Parathyroid adenoma (tissue), 2 donors: ENCODE data around the gene LRRC32.

Experiments
- H2AFZ ChIP-seq: fragments of 300-600 bp; sonication (generic); one replicate; pipeline ENCODE4 v1.7.0; 2017; ENCODE audit warnings: antibody characterized with exemption, mild to moderate bottlenecking
- H3K27ac ChIP-seq: fragments of 300-600 bp; sonication (generic); one replicate; pipeline ENCODE4 v1.7.0; 2017
- H3K27me3 ChIP-seq: fragments of 300-600 bp; sonication (generic); one replicate; pipeline ENCODE4 v1.7.0; 2017; ENCODE audit warnings: low read length; ENCODE audit not compliant: control insufficient read depth, insufficient read depth
- H3K36me3 ChIP-seq: fragments of 300-600 bp; sonication (generic); one replicate; pipeline ENCODE4 v1.7.0; 2017; ENCODE audit warnings: low read length; ENCODE audit not compliant: control insufficient read depth, insufficient read depth
- H3K4me1 ChIP-seq: fragments of 300-600 bp; sonication (generic); one replicate; pipeline ENCODE4 v1.7.0; 2017; ENCODE audit warnings: control low read depth
- H3K4me2 ChIP-seq: fragments of 300-600 bp; sonication (generic); one replicate; pipeline ENCODE4 v1.7.0; 2017; ENCODE audit warnings: low read length
- H3K4me3 ChIP-seq: fragments of 300-600 bp; sonication (generic); one replicate; pipeline ENCODE4 v1.7.0; 2017; ENCODE audit warnings: low read depth, low read length
- H3K79me2 ChIP-seq: fragments of 300-600 bp; sonication (generic); one replicate; pipeline ENCODE4 v1.7.0; 2017; ENCODE audit warnings: control low read depth
- H3K9ac ChIP-seq: fragments of 300-600 bp; sonication (generic); one replicate; pipeline ENCODE4 v1.7.0; 2017; ENCODE audit warnings: mild to moderate bottlenecking
- H3K9me3 ChIP-seq: fragments of 300-600 bp; sonication (generic); one replicate; pipeline ENCODE4 v1.7.0; 2017; ENCODE audit warnings: low read length; ENCODE audit not compliant: control insufficient read depth
- CTCF ChIP-seq: fragments of 300-600 bp; sonication (generic); IDR thresholded peaks from one replicate; pipeline ENCODE4 v1.7.0; 2017; ENCODE audit warnings: antibody characterized with exemption, mild to moderate bottlenecking
- donor health status: primary hyperparathyroidism.

Gene LRRC32

DNA sequence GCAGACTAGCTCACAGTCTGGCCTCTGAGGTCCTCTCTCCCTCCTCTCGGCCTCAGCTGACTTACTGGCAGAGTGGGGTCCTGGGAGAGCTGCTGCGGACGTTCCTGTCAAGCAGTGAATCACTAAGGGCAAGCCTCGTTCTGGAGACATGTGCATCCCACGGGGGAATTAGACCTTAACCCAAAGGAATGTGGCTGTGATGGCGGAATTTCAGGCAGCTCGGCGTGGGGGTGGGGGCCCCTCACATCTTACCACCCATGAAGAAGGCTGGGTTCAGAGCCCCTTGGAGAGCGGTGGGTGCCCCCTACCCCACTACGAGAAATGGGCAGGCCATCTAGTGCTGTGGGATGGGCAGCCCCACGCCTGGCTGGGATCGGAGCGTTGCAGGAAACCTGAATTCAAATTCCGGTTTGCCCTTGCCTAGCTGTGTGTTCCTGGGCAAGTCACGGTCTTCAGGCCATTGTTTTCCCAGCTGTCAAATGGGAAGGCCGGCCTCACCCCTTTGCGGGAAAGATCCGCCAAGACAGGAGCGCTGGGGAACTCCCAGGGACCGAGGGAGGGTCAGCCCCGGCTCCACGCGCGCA, 554 bp downstream of the LRRC32 start:
- Histone ChIP-seq H3K27me3 (no peaks in the 10 kb centered on the region), H3K9ac (no peak overlapping the region), H3K4me1 (no peaks in the 10 kb centered on the region), H3K79me2 (no peaks in the 10 kb centered on the region), H3K4me3 (peak overlapping the region; percentile 12), H3K4me2 (no peak overlapping the region), H3K36me3 (no peaks in the 10 kb centered on the region), H3K27ac (peak overlapping the region; percentile 63), H2AFZ (no peak overlapping the region), H3K9me3 (no peaks in the 10 kb centered on the region)
- TF ChIP-seq CTCF, result no peak

DNA sequence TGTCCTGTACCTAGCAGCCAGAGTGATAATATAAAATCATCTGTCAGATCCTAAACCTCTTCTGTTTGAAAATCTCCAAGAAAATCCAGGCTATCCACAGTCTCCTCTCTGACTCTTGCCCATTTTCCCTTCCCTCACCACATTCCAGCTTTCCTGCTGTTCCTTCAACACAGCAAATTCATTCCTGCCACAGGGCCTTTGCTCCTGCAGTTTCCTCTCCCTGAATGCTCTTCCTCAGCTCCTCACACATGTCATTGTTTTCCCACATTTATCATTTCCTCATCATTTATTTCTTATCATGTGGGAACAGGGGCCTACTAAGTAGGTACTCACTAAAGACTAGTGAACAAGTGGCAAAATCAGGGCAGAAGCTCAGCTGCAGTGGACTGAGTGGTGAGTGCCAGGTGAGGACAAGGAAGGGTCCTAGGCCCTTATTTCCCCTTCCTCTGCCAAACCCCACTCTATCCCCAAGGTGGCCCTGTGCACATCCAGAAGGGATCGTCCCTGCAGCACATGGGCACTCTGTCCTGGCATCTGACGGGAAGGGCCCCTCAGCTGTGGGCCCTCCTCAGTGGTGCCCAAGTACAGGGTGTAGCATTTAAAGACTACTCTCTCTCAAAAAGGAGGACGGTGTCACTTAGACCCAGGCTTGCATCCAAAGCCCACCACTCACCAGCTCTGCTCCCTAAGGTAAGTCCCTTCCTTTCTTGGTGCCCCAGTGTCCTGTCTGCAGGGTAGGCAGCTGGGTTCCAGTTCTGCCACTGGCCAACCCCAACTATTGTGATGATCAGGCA, 2.0 kb downstream of the LRRC32 start:
- peak overlapping the region; percentile 20 for H3K4me3 ChIP-seq
- peak overlapping the region; percentile 29 for H3K27ac ChIP-seq
- no peaks in the 10 kb centered on the region for H3K4me1 ChIP-seq
- H3K4me2 ChIP-seq, result peak overlapping the region; percentile 1
- H3K36me3 ChIP-seq, result no peaks in the 10 kb centered on the region
- no peak overlapping the region for H3K9ac ChIP-seq
- H3K9me3 ChIP-seq, result no peaks in the 10 kb centered on the region
- no peaks in the 10 kb centered on the region for H3K27me3 ChIP-seq
- H2AFZ ChIP-seq, result no peak overlapping the region
- no peak for TF ChIP-seq CTCF
- H3K79me2 ChIP-seq, result no peaks in the 10 kb centered on the region

DNA sequence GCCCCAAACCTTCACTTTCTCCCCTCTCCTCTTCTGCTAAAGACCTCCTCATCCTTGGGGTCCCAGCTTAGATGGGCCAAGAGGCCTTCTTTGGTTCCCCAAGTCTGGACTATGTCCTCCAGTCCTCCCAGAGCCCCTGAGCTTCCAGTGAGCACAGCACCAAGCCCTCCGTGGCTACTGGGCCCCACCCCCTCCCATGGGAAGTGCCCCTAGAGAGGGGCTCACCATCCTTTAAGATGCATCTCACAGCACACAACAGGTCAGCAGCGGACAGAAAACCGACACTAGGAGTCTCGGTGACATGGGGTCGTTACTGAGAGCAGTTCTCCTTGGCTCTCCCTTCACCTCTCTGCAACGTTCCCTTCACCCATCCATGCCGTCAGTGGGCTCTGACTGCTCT, 2.7 kb downstream of the LRRC32 start:
- no peaks in the 10 kb centered on the region for H3K79me2 ChIP-seq
- H3K9me3 ChIP-seq, result no peaks in the 10 kb centered on the region
- no peaks in the 10 kb centered on the region for H3K4me1 ChIP-seq
- TF ChIP-seq CTCF, result no peak
- no peak overlapping the region for H3K9ac ChIP-seq
- H3K4me3 ChIP-seq, result peak overlapping the region; percentile 20
- H3K27ac ChIP-seq, result peak overlapping the region; percentile 29
- no peaks in the 10 kb centered on the region for H3K36me3 ChIP-seq
- H3K4me2 ChIP-seq, result peak overlapping the region; percentile 12
- no peak overlapping the region for H2AFZ ChIP-seq
- H3K27me3 ChIP-seq, result no peaks in the 10 kb centered on the region

- no peaks in the 10 kb centered on the region for H3K9me3 ChIP-seq
- H3K27ac ChIP-seq, result peak overlapping the region; percentile 29
- H2AFZ ChIP-seq, result no peak overlapping the region
- no peak overlapping the region for H3K9ac ChIP-seq
- no peaks in the 10 kb centered on the region for H3K36me3 ChIP-seq
- no peak overlapping the region for H3K4me3 ChIP-seq
- peak overlapping the region; percentile 12 for H3K4me2 ChIP-seq
- no peaks in the 10 kb centered on the region for H3K27me3 ChIP-seq
- no peak for TF ChIP-seq CTCF
- no peaks in the 10 kb centered on the region for H3K79me2 ChIP-seq
- H3K4me1 ChIP-seq, result no peaks in the 10 kb centered on the region
These were observed 3.2 kb downstream of the LRRC32 start for GRCh38 chr11:76667271-76667818.
